Fibroblast of peridontal ligament (primary cell): Measurements from ENCODE around the gene MICU2.

ENCODE experiments used
- DNase-seq: peaks from one replicate; pipeline ENCODE4 v3.0.0-alpha.2; 2010; ENCODE audit errors: extremely low read depth

Gene MICU2

DNA sequence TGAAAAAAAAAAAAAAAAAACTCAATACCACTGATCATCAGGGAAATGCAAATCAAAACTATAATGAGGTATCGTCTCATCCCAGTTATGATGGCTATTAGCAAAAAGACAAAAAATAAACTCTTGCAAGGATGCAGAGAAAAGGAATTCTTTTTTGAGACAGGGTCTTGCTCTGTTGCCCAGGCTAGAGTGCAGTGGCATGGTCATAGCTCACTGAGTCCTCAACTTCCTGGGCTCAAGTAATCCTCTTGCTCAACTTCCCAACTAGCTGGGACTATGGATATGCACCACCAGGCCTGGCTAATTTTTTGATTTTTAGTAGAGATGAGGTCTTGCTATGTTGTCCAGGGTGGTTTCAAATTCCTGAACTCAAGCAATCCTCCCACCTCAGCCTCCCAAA, 59.5 kb downstream of the MICU2 start:
- DNase-seq, result no peak

DNA sequence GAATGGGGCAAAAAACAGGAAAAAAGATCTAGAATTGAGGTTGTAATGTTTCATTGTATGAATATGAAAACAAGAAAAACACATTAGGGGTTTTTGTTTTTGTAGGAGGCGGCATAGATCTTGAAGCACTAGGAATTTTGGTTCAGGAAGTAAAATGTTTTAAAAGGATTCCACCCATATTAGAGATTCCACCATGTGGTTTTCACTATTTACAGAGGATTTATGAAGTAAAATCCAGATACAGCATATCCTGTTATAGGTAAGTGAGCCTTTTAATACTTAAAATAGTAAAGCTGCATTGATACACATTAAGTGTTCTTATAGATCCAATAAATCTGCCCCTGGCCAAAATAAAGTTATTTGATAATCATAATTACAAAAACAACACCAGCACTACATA, 61.4 kb downstream of the MICU2 start:
- DNase-seq, result no peak

DNA sequence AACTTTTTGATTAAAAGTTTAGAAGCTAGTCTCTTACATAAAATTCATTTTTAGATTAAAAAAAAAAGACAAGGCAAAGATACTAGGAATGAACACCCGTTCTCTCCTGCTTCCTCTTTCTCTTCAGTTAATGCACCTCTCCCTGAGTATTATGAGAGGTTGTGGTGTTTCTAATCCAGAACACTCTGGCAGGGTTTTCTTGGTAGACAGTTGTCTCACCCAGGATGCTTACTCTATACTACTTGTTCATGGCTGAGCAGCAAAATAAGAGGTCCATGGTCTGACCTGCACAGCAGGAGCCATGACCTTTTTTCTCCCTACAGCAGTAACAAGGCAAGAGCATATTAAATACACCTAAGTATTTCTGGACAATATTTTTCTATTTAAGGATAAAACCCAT, 62.0 kb downstream of the MICU2 start:
- no peak for DNase-seq

DNA sequence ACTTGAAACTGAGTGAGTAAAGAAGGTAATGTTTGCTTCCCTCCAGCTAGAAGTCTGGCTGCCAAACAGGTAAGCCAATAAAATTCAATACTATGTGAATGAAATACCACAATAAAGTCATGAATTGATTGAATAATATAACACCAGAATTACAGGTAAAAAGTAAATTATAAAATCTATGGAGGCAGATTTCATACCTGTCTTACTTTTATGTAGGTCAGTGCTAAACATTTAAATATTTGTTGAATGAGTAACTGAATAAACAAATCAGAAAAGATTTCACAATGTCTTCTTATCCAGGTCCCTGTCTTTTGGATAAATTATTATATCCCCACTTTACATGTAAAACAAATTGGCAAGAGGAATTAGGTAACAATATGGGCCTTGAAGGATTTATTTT, 62.7 kb downstream of the MICU2 start:
- no peak for DNase-seq

DNA sequence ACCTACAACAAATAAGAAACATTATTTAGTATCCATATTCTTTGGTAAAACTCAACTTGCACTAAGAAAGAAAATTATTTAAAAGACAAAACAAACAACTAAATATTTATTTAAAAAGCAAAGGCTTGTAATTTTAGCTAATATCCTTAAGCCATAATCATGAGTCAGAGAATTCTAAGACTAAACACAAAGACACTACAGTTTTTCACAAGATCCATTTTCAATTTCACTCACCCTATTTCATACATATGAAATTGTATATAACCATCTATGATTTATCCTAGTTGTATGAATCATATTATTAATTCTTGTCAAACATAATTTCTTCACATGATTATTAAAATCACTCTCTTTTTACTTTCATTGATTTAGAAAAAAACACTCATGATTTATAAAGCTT, 64.3 kb downstream of the MICU2 start:
- DNase-seq, result no peak

DNA sequence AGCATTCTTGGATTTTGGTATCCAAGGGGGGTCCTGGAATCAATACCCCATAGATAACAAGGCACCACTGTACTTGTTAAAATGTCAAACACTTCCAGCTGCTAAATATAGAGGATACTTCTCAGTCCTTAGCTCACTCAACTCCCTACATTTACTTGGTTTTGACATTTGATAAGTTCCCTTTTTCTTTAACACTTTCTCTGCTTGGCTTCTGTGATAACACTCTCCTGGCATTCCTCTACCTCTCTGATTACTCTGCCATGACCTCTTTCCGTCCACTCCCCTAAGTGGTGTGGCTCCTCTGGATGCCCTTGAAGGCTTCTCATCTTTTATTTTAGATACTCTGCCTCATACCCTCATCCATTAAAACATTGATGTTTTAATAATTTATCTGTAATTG, 65.2 kb downstream of the MICU2 start:
- DNase-seq, result no peak

DNA sequence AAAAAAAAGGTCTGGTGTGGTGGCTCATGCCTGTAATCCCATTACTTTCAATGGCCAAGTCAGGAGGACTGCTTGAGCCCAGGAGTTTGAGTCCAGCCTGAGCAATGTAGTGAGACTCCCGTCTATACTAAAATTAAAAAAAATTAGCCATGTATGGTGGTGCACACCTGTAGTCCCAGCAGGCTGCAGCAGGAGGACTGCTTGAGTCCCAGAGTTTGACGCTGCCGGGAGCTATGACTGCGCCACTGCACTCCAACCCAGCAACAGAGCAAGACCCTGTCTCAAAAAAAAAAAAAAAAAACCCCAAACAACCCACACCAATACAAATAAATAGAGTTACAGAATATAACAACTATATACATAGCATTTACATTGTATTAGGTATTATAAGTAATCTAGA, 65.7 kb downstream of the MICU2 start:
- no peak for DNase-seq

DNA sequence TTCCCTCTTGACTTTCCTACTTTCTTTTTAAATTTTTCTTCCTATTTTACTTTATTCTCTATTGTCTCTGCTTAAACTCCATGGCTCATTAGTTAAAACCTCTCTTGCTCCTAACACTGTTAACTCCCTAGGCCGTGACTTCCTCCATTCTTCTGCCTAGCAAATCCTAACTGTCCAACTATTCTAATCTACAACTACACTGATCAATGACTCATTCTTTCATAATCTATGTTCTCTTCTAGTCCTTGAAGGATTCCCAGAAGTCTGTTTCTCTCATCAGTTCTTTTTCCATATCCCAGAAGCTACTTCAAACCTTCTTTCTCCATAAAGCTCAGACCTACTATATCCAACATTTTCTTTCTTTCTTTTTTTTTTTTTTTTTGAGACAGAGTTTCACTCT, 66.9 kb downstream of the MICU2 start:
- peak; percentile 8 for DNase-seq

DNA sequence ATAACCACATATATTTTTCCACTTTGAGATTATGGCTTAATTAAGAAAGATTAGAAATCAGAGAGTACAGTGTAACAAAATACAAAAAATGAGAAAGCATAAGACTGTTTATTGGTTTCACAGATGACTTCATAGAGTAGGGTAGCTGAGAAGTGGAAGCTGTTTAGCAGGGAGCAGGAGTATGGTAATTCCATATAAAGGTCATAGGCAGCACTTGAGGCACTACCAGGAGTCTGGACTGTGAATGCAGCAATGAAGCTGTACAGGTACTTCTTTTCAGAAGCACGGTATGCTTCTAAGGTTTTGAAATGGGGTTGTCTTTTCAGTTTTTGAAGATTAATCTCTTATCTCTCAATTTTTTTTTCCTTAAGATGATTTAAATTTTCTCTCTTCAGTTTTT, 69.2 kb downstream of the MICU2 start:
- no peak for DNase-seq

DNA sequence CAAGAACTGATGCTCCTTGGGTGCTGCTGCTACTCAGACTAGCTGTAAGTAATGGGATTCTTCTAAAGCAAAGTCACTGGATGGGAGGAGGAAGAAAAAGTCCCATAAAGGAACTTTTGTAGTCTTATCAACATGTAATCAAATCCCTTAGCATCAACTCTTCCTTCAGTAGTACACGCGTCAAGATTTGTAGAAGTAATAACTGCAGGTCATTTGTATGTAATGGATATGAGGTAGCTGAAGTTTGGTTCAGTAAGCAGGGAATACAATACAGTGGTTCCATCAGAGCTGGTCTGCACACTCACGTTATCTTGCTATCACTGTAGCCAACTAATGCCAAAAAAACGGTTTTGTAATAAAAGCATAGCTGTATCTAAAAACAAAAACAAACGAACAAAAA, 72.5 kb downstream of the MICU2 start:
- DNase-seq, result no peak

DNA sequence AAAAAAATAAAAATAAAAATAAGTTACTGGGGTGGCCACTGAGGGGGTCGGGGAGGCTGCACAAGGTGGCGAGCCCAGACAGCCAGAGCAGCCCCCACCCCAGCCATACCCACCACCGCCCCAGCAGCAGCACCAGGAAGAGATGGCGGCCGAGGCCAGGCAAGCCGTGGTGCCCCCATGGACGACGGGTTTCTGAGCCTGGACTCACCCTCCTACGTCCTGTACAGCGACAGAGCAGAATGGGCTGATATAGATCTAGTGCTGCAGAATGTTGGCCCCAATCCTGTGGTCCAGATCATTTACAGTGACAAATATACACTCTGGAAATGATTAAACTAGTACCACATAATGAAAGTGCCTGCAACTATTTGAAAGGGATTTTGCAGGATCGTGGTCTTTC, 73.3 kb downstream of the MICU2 start:
- no peak for DNase-seq

DNA sequence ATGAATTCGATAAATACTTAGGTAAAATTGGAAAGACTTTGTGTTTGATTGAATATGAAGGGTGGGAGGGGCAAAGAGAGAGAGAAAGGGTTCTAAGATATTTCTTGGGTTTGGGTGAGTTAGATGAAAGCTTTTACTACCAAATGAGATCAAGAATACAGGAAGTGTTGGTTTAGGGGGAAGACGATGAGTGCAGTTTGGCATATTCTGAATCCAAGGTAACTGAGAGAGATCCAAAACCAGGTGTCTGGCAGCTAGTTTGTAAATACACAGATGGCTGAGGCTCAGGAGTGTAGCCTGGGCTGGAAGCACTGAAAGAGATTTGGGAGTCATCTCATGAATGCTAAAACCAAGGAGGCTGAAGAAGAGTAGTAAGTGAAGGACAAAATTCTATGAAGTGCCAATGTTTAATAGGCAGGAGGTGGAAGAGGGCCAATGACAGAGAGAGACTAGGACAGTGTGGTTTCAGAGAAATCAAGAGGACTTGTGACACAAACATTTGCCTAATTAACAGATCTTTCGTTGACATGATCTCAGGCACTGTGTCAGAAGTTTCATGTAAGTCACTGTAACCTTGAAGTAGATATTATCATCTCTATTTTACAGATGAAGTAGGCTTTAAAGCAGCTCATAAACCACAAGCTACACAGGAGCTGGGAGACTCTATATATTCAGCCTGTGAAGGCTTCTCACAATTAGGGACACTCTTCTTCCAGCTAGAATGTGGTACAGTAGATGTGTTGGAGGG, 74.7 kb downstream of the MICU2 start:
- no peak for DNase-seq

DNA sequence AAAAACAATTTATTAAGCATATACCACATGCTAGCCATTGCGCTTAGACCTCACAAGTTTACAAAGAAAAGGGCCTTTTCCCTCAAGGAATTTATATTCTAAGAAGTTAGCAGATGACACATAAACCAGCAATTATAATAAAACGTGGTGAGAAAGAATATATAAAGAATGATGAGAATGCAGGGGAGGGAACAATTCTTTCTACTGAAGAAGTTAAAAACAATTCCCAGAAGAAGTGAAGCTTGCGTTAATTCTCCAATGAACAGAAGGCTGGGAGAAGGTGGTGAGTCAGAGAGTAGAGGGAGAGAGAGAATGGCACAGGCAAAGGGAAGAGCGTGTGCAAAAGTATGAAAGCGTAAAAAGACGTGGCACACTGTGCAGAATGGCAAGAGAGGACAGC, 75.4 kb downstream of the MICU2 start:
- peak; percentile 50 for DNase-seq

DNA sequence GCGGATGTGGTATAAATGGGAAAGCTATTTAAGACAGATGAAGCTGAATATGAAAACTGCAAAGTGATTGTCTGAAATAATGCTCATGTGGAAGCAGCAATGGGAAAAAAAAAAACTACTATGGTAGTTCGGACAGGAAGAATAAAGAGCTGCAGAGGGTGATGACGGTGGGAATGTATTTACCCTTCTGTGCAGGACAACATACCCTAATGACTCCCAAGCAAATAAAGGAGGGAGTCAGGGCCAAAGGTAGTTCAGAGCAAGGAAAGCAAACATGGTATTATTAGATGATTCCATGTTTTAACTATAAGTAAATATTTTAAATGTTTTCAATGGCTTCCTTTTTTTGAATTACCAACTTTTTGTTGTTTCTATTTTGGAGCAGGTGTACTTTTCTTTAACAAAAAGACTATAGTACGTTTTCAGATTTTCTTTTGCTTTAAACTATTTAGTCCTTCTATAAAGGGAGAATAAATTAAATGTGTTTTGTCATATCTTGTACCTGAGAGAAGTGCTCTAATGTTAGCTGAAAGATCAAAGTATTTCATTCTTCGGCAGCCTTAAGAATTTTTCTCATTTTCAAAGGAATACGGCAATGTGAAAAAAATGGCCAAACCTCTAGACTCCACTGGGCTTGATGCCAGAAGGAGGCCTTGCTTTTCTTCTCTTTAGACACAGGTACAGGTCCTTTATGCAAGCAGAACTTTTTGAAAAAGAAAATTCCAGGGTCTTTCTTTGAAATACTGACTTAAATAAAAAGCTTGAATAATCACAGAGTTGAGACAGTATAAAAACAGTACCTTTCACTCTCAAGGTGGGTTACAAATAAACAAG, 77.0 kb downstream of the MICU2 start:
- DNase-seq, result no peak

DNA sequence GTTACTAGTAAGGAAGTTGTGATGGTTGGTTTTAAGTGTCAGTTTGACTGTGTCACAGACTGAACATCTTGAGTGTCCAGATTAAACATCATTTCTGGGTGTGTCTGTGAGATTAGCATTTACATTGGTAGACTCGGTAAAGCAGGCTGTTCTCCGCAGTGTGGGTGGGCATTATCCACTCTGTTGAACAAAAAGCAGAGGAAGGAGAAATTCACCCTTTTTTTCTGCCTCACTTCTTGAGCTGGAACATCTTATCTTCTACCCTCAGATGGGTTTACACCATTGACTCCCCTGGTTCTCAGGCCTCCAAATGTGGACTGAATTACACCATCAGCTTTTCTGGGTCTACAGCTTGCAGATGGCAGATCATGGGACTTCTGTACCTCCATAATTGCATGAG, 81.1 kb downstream of the MICU2 start:
- no peak for DNase-seq

DNA sequence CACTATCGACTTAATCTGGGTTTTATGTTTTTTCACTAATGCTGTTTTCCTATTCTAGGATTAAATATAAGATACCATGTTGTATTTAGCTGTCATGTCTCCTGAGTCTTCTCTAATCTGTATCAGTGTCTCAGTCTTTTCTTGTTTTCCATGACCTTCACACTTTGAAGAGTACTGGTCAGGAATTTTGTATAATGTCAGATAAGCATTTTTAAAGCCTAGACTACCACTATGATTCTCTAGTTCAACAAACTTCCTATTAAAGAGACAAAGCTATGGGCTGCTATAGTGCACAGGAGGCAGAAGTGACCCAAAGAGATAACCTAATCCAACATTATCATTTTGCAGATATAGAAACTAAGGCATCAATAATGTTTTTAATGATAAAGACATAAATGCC, 81.8 kb downstream of the MICU2 start:
- DNase-seq, result no peak

DNA sequence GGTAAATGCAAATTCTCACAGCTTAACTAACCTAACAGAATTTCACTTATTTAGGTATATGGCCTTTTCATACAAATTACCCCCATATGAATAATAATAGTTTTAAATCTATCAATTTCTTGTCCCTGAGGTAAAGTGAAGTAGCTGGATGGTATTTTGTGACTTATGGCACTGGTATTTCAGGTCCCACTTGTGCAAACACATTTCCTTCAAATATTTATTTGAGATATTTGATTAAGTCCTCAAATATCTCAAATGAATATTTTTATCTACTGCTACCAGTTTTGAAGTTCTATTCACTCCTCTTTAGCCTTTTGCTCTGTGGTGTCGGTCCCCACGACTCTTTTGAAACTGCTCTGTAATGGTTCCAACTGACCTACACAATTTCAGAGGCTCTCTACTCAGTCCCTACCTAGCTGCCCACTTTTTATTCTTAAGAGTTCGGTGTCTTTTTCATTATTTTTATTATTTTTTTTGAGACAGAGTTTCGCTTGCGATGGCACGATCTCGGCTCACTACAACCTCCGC, 85.3 kb downstream of the MICU2 start:
- no peak for DNase-seq

DNA sequence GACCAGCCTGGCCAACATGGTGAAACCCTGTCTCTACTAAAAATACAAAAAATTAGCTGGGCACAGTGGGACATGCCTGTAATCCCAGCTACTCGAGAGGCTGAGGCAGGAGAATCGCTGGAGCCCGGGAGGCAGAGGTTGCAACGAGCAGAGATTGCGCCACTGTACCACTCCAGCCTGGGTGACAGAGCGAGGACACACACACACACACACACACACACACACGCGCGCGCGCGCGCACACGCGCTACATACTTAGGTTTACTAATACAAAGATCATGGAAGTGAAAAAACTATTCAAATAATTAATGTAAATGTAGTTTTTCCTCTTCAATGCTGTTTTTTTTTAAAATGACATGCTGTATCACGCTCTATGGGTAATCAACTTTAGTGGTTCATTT, 86.4 kb downstream of the MICU2 start:
- no peak for DNase-seq

DNA sequence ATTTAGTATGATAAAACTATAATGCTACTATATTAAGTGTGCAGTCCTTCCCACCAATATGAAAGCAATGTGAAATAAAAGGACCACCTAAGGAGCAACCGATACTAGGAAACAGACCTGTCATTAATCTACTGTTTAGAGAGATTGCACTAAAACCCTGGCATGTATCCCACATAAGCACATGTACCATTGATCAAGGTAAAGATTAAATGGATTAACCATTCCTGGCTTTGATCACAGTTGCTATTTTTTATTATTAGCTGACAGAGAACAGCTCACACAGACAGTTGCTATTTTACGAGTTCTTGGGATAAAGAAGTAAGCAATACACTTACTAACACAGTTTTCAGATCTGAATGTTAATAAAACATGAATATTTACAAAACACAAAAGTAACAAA, 87.2 kb downstream of the MICU2 start:
- no peak for DNase-seq

DNA sequence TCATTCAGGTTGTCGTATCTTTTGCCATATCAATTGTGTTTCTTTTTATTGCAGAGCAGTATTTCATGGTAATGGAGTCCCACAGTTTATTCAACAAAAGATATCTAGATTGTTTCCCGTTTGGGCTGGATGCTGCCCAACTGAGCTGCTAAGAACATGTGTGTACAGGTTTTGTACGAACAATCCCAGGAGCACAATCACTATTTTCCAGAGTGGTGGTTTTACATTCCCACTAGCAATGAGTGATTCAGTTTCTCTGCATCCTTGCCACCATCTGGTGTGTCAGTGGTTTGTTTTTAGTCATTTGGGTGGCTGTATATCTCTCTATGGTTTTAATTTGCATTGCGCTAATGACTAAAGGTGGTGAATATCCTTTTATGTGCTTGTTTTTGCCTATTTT, 92.1 kb downstream of the MICU2 start:
- peak; percentile 11 for DNase-seq

DNA sequence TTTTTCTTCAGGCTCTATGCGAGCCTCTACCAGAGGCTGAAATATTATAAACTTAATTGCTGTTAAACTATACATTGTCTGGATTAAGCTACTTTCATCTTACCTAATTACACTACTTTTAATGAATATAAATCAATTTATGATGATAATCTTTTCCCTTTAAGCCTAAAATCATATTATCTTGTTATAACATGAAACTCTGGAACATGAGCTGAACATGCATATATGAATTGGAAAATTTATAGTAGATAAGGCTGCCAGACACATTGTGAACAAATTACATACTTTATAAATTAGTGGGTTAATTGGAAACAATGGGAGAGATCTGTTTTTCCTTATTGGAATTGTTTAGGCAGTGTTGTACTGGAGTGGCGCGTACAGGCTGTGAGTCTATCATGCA, 99.6 kb downstream of the MICU2 start:
- DNase-seq, result no peak

DNA sequence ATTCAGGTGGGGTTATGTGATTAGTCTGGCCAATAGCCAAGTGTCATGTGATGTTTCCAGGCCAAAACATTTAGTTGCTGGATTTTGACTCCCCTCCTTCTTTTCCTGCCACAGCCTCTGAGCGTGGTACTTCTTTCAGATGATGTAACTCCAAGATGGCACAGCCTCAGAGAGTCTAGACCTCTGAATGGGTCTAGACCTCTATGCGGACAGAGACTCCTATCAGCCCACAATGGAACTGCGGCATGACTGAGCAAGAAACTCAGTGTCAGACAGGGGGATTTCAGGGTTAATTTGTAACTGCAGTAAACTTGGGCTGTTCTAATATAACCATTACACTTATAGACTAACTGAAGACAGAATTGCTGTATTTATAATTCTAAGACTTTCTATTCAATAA, 102.3 kb downstream of the MICU2 start:
- DNase-seq, result no peak

DNA sequence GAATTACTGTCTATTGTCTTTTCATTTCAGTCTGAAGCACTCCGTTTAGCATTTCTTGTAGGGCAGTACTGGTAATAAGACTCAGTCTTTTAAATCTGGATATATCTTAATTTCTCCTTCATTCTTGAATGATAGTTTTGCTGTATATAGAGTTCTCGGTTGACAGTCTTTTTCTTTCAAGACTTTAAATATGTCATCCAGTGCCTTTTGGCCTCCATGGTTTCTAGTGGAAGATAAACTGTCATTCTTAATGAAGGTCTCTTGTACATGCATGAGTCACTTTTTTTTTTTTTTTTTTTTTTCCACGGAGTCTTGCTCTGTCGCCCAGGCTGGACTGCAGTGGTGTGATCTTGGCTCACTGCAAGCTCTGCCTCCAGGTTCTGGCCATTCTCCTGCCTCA, 117.6 kb downstream of the MICU2 start:
- DNase-seq, result no peak
